Prostate gland (tissue), 2 donors: ENCODE results near the gene DCDC2B. TPM values are rescaled to one million over a fixed set of nuclear protein-coding genes. Genes with fewer than 3 reads are reported as not detected.

Source experiments
- DNase-seq: peaks from one replicate; pipeline ENCODE4 v3.0.0-alpha.2; 2019; ENCODE audit warnings: low spot score
- H3K27ac ChIP-seq, 2 donors: fragments of 200-600 bp; sonication (generic); 2 replicates each; pipeline ENCODE4 v1.5.1; 2017 to 2019
- H3K27me3 ChIP-seq: fragments of 200-600 bp; sonication (generic); replicated peaks from 2 replicates; pipeline ENCODE4 v1.5.1; 2019; ENCODE audit not compliant: insufficient read depth
- H3K36me3 ChIP-seq, 2 donors: fragments of 200-600 bp; sonication (generic); 1 replicate in 1 of 2; 2 replicates in 1 of 2; pipeline versions ENCODE4 v1.5.1 to v1.8.1; 2017 to 2019
- H3K4me1 ChIP-seq: fragments of 200-600 bp; sonication (generic); replicated peaks from 2 replicates; pipeline ENCODE4 v1.5.1; 2019
- H3K4me3 ChIP-seq, 2 donors: fragments of 200-600 bp; sonication (generic); 2 replicates each; pipeline ENCODE4 v1.5.1; 2017 to 2019
- H3K9me3 ChIP-seq: fragments of 200-600 bp; sonication (generic); 2 replicates; pipeline ENCODE4 v1.5.1; 2017
- CTCF ChIP-seq, 4 experiments: fragments of 200-600 bp in 2 of 4; fragments of 450-650 bp in 2 of 4; sonication (generic) in 2 of 4; IDR thresholded peaks; 1 replicate in 3 of 4; 2 replicates in 1 of 4; pipeline ENCODE4 v1.5.1; 2016 to 2019; ENCODE audit warnings: antibody characterized with exemption in 4 of 4, mild to moderate bottlenecking in 2 of 4, moderate library complexity in 2 of 4
- POLR2A ChIP-seq: fragments of 450-650 bp; IDR thresholded peaks from one replicate; pipeline ENCODE4 v1.6.1; 2016; ENCODE audit warnings: antibody characterized with exemption, mild to moderate bottlenecking
- POLR2AphosphoS5 ChIP-seq: sonication (generic); formaldehyde crosslinking; IDR thresholded peaks from one replicate; pipeline ENCODE4 v1.6.1; 2017; ENCODE audit warnings: antibody characterized with exemption
- WGBS: methylation state at CpG from one replicate; pipeline ENCODE4 v1.1.5; 2018; 5-methylcytosine and 5-hydroxymethylcytosine counted together
- intact Hi-C: fragments of 100-400 bp; cut with DNase I; formaldehyde crosslinking; loops from one replicate; pipeline ENCODE4 v1.14.2; 2022
- total RNA-seq, 2 donors: library from RNA; depleted of rRNA; stranded (reverse); fragments of >200 nt; gene quantifications; one replicate each; pipeline ENCODE4 v1.1.0, GENCODE V29; 2016

Gene DCDC2B
- total RNA-seq, 2 donors from 2014 or later: not detected

- no peaks in the 10 kb centered on the region for H3K9me3 ChIP-seq
- H3K27ac ChIP-seq: no peak overlapping the region
- intact Hi-C loops: loop anchor here (5.0 kb wide), 1 partner anchor 58 kb away; no protein-coding TSS in a partner anchor
- no peaks in the 10 kb centered on the region for H3K4me1 ChIP-seq
- H3K36me3 ChIP-seq: peaks cover 0 to 23% of the 10 kb centered on the region in 2 donors
- no peak overlapping the region for H3K4me3 ChIP-seq
- TF ChIP-seq CTCF (IDR thresholded peaks at IDR 0.05) (no peak), POLR2AphosphoS5 (no peak), POLR2A (no peak)
- DNase-seq: no peak
- H3K27me3 ChIP-seq: no peaks in the 10 kb centered on the region
Observed at GRCh38 chr1:32184650-32185049, 24.2 kb upstream of the DCDC2B start.

GRCh38 chr1:32186077-32186476, 22.8 kb upstream of the DCDC2B start:
- TF ChIP-seq POLR2A (no peak), CTCF (IDR thresholded peaks at IDR 0.05) (no peak), POLR2AphosphoS5 (no peak)
- H3K27me3 ChIP-seq: no peaks in the 10 kb centered on the region
- no peak overlapping the region for H3K27ac ChIP-seq
- WGBS: 84% methylated on average over 2 of the region's 2 CpGs
- no peaks in the 10 kb centered on the region for H3K4me1 ChIP-seq
- intact Hi-C loops: no loop called here
- no peak for DNase-seq
- H3K36me3 ChIP-seq: peaks cover under 1 to 34% of the 10 kb centered on the region in 2 donors
- H3K4me3 ChIP-seq: no peak overlapping the region
- H3K9me3 ChIP-seq: no peaks in the 10 kb centered on the region

GRCh38 chr1:32186491-32186890, 22.4 kb upstream of the DCDC2B start:
- H3K4me1 ChIP-seq: no peaks in the 10 kb centered on the region
- H3K27me3 ChIP-seq: no peaks in the 10 kb centered on the region
- WGBS: 75% methylated on average over 2 of the region's 2 CpGs
- peaks cover 4 to 35% of the 10 kb centered on the region in 2 donors for H3K36me3 ChIP-seq
- intact Hi-C loops: no loop called here
- DNase-seq: no peak
- TF ChIP-seq POLR2AphosphoS5 (no peak), CTCF (IDR thresholded peaks at IDR 0.05) (no peak), POLR2A (no peak)
- H3K4me3 ChIP-seq: no peak overlapping the region
- H3K27ac ChIP-seq: no peak overlapping the region
- H3K9me3 ChIP-seq: no peaks in the 10 kb centered on the region

GRCh38 chr1:32187850-32188249, 21.0 kb upstream of the DCDC2B start:
- WGBS: 97% methylated on average over 9 of the region's 9 CpGs
- peaks cover 10 to 49% of the 10 kb centered on the region in 2 donors for H3K36me3 ChIP-seq

More at GRCh38 chr1:32187850-32188249, 21.0 kb upstream of the DCDC2B start:
- no peak for TF ChIP-seq POLR2AphosphoS5
- TF ChIP-seq CTCF (IDR thresholded peaks at IDR 0.05): no peak
- TF ChIP-seq POLR2A: no peak
- Histone ChIP-seq H3K4me3 (no peak overlapping the region), H3K27me3 (no peaks in the 10 kb centered on the region), H3K9me3 (no peaks in the 10 kb centered on the region), H3K4me1 (no peaks in the 10 kb centered on the region), H3K27ac (no peak overlapping the region)
- intact Hi-C loops: no loop called here
- no peak for DNase-seq
